GM12878 (cell line): ENCODE results near the gene MAD1L1. TPM values are rescaled to one million over a fixed set of nuclear protein-coding genes. Genes with fewer than 3 reads are reported as not detected.

Experiments
- ATAC-seq: fragments of 200-7000 bp; cut with Tn5 transposase; 3 replicates; pipeline ENCODE4 v1.9.1; 2020; ENCODE audit warnings: mild to moderate bottlenecking, moderate library complexity
- BruUV-seq: library from RNA; stranded (reverse); fragments of 400-500 nt; replicated peaks from 2 replicates; lab custom pipeline; 2021; lab: Mats Ljungman, UMichigan
- CTCF ChIA-PET: fragments of 300-600 bp; sonication (Branson Sonifier 250); formaldehyde crosslinking; extraction: SDS; loops from one replicate; lab custom pipeline; 2021; ENCODE audit warnings: inconsistent platforms; lab: Yijun Ruan, JAX
- POLR2A ChIA-PET: fragments of 350-600 bp; formaldehyde crosslinking; extraction: SDS; loops from one replicate; lab custom pipeline; 2021; ENCODE audit warnings: inconsistent platforms; lab: Charles Lee
- RAD21 ChIA-PET: fragments of 300-600 bp; sonication (Branson Sonifier 250); formaldehyde crosslinking; loops from one replicate; lab custom pipeline; 2023; ENCODE audit warnings: antibody characterized with exemption; ENCODE audit not compliant: unreplicated experiment; lab: Charles Lee
- SMC1A ChIA-PET: fragments of 300-600 bp; sonication (Branson Sonifier 250); formaldehyde crosslinking; loops from one replicate; lab custom pipeline; 2023; ENCODE audit not compliant: unreplicated experiment, uncharacterized antibody; lab: Charles Lee
- DNase-seq: peaks from one replicate; pipeline ENCODE4 v3.0.0-alpha.2; 2011; ENCODE audit warnings: low read depth, low spot score
- FAIRE-seq: peaks from 3 replicates; lab custom pipeline; 2011; peaks lifted over from hg19 to GRCh38; lab: Jason Lieb, UNC
- H2AFZ ChIP-seq: 2 replicates; pipeline ENCODE4 v1.6.0; 2011; ENCODE audit warnings: low read depth, low read length, control low read depth; ENCODE audit not compliant: control insufficient read depth
- H3K27ac ChIP-seq: 2 replicates; pipeline ENCODE4 v1.5.1; 2011; ENCODE audit warnings: control low read depth; ENCODE audit not compliant: control insufficient read depth, insufficient read depth
- H3K27me3 ChIP-seq, 2 experiments: replicated peaks in 1 of 2; 2 replicates each; pipeline versions ENCODE4 v1.6.0 to v1.6.1; 2011; ENCODE audit warnings: low read length in 1 of 2; ENCODE audit not compliant: control insufficient read depth in 2 of 2, insufficient read depth in 2 of 2
- H3K36me3 ChIP-seq, 2 experiments: 2 replicates each; pipeline ENCODE4 v1.5.1; 2011; ENCODE audit warnings: low read length in 1 of 2; ENCODE audit not compliant: control insufficient read depth in 2 of 2, insufficient read depth in 2 of 2
- H3K4me1 ChIP-seq: 2 replicates; pipeline ENCODE4 v1.6.1; 2011; ENCODE audit warnings: mild to moderate bottlenecking, low read length, moderate library complexity, mixed read lengths; ENCODE audit not compliant: control insufficient read depth, insufficient read depth
- H3K4me2 ChIP-seq: 2 replicates; pipeline ENCODE4 v1.6.0; 2011; ENCODE audit warnings: control low read depth; ENCODE audit not compliant: control insufficient read depth, insufficient read depth
- H3K4me3 ChIP-seq: fragments of 200-600 bp; sonication (generic); 2 replicates; pipeline ENCODE4 v1.5.1; 2016
- H3K79me2 ChIP-seq: 2 replicates; pipeline ENCODE4 v1.6.0; 2011; ENCODE audit warnings: low read length; ENCODE audit not compliant: control insufficient read depth, insufficient read depth
- H3K9ac ChIP-seq: 2 replicates; pipeline ENCODE4 v1.8.0; 2011; ENCODE audit warnings: low read length, control low read depth, mixed read lengths; ENCODE audit not compliant: control insufficient read depth, insufficient read depth
- H3K9me3 ChIP-seq: replicated peaks from 3 replicates; pipeline ENCODE4 v1.5.1; 2011; ENCODE audit warnings: mild to moderate bottlenecking, low read length; ENCODE audit not compliant: control insufficient read depth, insufficient read depth
- H4K20me1 ChIP-seq: 2 replicates; pipeline ENCODE4 v1.6.0; 2011; ENCODE audit not compliant: control insufficient read depth, insufficient read depth
- E4F1 ChIP-seq: fragments of 450-650 bp; IDR thresholded peaks from 2 replicates; pipeline ENCODE4 v1.6.1; 2018; ENCODE audit warnings: borderline replicate concordance, mild to moderate bottlenecking; ENCODE audit not compliant: partially characterized antibody
- EZH2 ChIP-seq: IDR thresholded peaks from 2 replicates; pipeline ENCODE4 v1.6.1; 2012; ENCODE audit warnings: low read depth, mild to moderate bottlenecking, control low read depth, inconsistent platforms, low read length, borderline replicate concordance; ENCODE audit not compliant: control insufficient read depth
- HDAC6 ChIP-seq: fragments of 200-600 bp; sonication (generic); IDR thresholded peaks from one replicate; pipeline ENCODE4 v1.8.0; 2017; ENCODE audit warnings: antibody characterized with exemption; ENCODE audit not compliant: unreplicated experiment
- KDM1A ChIP-seq: fragments of 200-600 bp; sonication (generic); IDR thresholded peaks from 2 replicates; pipeline ENCODE4 v1.6.1; 2016; ENCODE audit warnings: borderline replicate concordance
- POLR2A ChIP-seq: IDR thresholded peaks from 2 replicates; pipeline ENCODE4 v1.6.1; 2011; ENCODE audit warnings: low read depth, mild to moderate bottlenecking, low read length
- YY1 ChIP-seq: IDR thresholded peaks from 2 replicates; pipeline ENCODE4 v1.6.1; 2011; ENCODE audit warnings: low read depth, mild to moderate bottlenecking, low read length
- ZNF592 ChIP-seq: fragments of 450-650 bp; IDR thresholded peaks from 2 replicates; pipeline ENCODE4 v1.6.1; 2017; ENCODE audit warnings: mild to moderate bottlenecking, moderate library complexity
- ZZZ3 ChIP-seq: IDR thresholded peaks from 2 replicates; pipeline ENCODE4 v1.6.1; 2011; ENCODE audit warnings: low read depth; ENCODE audit not compliant: control insufficient read depth, insufficient read length
- WGBS: methylation state at CpG from one replicate; pipeline ENCODE4 v1.1.6; 2016; ENCODE audit warnings: low lambda C conversion rate; ENCODE audit not compliant: insufficient replicate concordance, insufficient coverage; ENCODE audit errors: missing lambda C conversion rate; 5-methylcytosine and 5-hydroxymethylcytosine counted together
- in situ Hi-C: fragments of 300-500 bp; cut with MboI; formaldehyde crosslinking; loops from 9 replicates; pipeline ENCODE4 v1.14.3; 2018; ENCODE audit warnings: mixed read lengths
- intact Hi-C: fragments of 100-400 bp; cut with micrococcal nuclease; formaldehyde crosslinking; loops from one replicate; pipeline ENCODE4 v1.14.2; 2022; ENCODE audit not compliant: unreplicated experiment
- polyA plus RNA-seq, 11 experiments: library from polyadenylated mRNA; depleted of rRNA in 4 of 11; unstranded in 6 of 11; stranded (reverse) in 5 of 11; fragments of >200 nt; fragmentation: Nextera tagmentation in 4 of 11; fragmentation: Illumina TruSeq in 1 of 11; extraction: Ambion mirVana in 4 of 11; extraction: Trizol in 1 of 11; gene quantifications; 1 replicate in 1 of 11; 2 replicates in 10 of 11; pipeline versions ENCODE4 v1.2.1 to v1.2.3, GENCODE V29; 2011 to 2016; ENCODE audit warnings: inconsistent platforms in 2 of 11, missing spikeins in 2 of 11, low read depth in 1 of 11
- total RNA-seq, 4 experiments: library from RNA; depleted of rRNA in 3 of 4; stranded (reverse); fragments of >200 nt in 3 of 4; fragmentation: Illumina TruSeq in 1 of 4; extraction: Trizol in 1 of 4; gene quantifications; 2 replicates each; pipeline versions ENCODE4 v1.2.1 to v1.2.3, GENCODE V29; 2013 to 2021
- TF ChIP-seq, protein P1 (sequence below): fragments of 450-650 bp; IDR thresholded peaks from 2 replicates; pipeline ENCODE4 v1.6.1; 2018; ENCODE audit warnings: mild to moderate bottlenecking, low read depth, moderate library complexity; ENCODE audit not compliant: partially characterized antibody

Gene MAD1L1
- total and polyA plus RNA-seq, 10 of the 15 experiments (the other 5 are each of a cell fraction or from before 2014, with no cell fraction given), result 2.2 to 76.8 (median 38.3) TPM

DNA sequence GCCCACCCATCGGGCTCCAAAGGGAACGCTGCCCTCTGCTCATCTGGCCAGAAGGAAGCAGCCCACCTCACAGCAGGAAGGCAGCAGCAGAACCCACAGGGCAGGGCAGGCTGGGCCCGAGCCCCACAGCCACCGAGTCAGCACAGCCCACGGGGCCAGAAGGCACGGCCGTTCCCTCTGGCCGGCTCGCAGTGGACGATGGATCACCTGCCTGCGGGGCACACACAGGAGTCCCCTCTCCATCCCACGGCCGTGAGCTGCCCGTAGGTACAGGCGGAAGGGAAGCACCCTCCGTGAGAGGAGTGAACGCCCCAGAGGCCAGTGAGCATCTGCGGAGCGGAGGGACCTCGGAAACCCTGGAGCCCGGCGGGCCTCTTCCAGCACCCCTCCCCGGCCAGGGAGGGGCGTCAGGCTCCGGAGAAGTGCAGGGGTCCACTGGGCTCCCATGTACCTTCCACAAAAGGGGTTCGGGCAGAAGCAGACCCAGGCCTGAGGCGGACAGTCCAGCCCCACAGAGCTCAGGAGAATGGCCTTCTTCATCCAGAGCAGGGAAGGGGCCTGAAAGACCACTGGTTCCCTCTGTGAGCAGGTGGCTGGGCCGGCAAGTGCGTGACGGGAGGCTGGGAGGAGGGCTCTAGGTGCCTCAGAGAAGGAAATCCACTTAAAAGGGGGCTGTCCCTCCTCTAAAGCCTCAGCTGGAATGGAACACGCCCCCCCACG, 20.9 kb upstream of the MAD1L1 start:
- Histone ChIP-seq H4K20me1 (no peaks in the 10 kb centered on the region), H3K79me2 (peaks cover 3% of the 10 kb centered on the region), H3K4me3 (no peak overlapping the region), H3K9me3 (no peaks in the 10 kb centered on the region; the same call in 2 of the 3 replicates), H3K36me3 (peaks cover 8 to 41% of the 10 kb centered on the region in 2 experiments; a peak in 3 of 4 replicates), H3K27me3 (no peaks in the 10 kb centered on the region), H3K27ac (no peak overlapping the region), H3K4me2 (no peak overlapping the region), H2AFZ (no peak overlapping the region), H3K9ac (no peak overlapping the region), H3K4me1 (peaks cover 29% of the 10 kb centered on the region)
- FAIRE-seq (no peak), DNase-seq (no peak), ATAC-seq (no peak)
- RAD21 ChIA-PET, result no interaction called here
- intact Hi-C loops (no loop called here), in situ Hi-C loops (no loop called here)
- POLR2A ChIA-PET, result interaction anchor here (0.7 kb wide), 1 partner anchor 38 kb away, joined by 4 read pairs; no protein-coding TSS in a partner anchor
- SMC1A ChIA-PET, result no interaction called here
- no peak for TF ChIP-seq KDM1A
- TF ChIP-seq YY1, result no peak
- TF ChIP-seq POLR2A, result peak; percentile 23; the same call in 1 of the 2 replicates
- TF ChIP-seq EZH2, result no peak
- TF ChIP-seq E4F1, result no peak
- no peak for TF ChIP-seq ZNF592
- TF ChIP-seq, protein P1, sequence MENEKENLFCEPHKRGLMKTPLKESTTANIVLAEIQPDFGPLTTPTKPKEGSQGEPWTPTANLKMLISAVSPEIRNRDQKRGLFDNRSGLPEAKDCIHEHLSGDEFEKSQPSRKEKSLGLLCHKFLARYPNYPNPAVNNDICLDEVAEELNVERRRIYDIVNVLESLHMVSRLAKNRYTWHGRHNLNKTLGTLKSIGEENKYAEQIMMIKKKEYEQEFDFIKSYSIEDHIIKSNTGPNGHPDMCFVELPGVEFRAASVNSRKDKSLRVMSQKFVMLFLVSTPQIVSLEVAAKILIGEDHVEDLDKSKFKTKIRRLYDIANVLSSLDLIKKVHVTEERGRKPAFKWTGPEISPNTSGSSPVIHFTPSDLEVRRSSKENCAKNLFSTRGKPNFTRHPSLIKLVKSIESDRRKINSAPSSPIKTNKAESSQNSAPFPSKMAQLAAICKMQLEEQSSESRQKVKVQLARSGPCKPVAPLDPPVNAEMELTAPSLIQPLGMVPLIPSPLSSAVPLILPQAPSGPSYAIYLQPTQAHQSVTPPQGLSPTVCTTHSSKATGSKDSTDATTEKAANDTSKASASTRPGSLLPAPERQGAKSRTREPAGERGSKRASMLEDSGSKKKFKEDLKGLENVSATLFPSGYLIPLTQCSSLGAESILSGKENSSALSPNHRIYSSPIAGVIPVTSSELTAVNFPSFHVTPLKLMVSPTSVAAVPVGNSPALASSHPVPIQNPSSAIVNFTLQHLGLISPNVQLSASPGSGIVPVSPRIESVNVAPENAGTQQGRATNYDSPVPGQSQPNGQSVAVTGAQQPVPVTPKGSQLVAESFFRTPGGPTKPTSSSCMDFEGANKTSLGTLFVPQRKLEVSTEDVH, result no peak
- TF ChIP-seq HDAC6, result no peak
- no peak for TF ChIP-seq ZZZ3
- no TSS peak for BruUV-seq
- CTCF ChIA-PET, result no interaction called here
- 98% methylated on average over 22 of the region's 32 CpGs for WGBS
